Gastrocnemius medialis (tissue), 4 donors: ENCODE measurements around the gene NELFA. TPM values are rescaled to one million over a fixed set of nuclear protein-coding genes. Genes with fewer than 3 reads are reported as not detected.
"Not testable (repeated sequence)": the region's sequence is repeated elsewhere in the genome, so short reads cannot be mapped to it uniquely, and the experiment has no call there.

Source experiments
- ATAC-seq, 2 donors: fragments of 150-250 bp; one replicate each; pipeline ENCODE4 v1.9.1; 2016
- DNase-seq, 2 donors: peaks; one replicate each; pipeline ENCODE4 v3.0.0-alpha.2; 2019
- H3K27ac ChIP-seq, 4 donors: fragments of 200-600 bp; sonication (generic); 1 replicate in 1 of 4; 2 replicates in 3 of 4; pipeline ENCODE4 v1.5.1; 2016 to 2018; ENCODE audit warnings: mild to moderate bottlenecking in 2 of 4, moderate library complexity in 1 of 4
- H3K27me3 ChIP-seq, 3 donors: fragments of 200-600 bp; sonication (generic) in 2 of 3; 1 replicate in 1 of 3; 2 replicates in 2 of 3; pipeline versions ENCODE4 v1.5.1 to v1.6.0; 2016 to 2019; ENCODE audit warnings: mild to moderate bottlenecking in 1 of 3, moderate library complexity in 1 of 3
- H3K36me3 ChIP-seq, 2 donors: fragments of 200-600 bp; sonication (generic) in 1 of 2; one replicate each; pipeline ENCODE4 v1.5.1; 2017 to 2018
- H3K4me1 ChIP-seq, 2 donors: fragments of 200-600 bp; sonication (generic) in 1 of 2; one replicate each; pipeline ENCODE4 v1.5.1; 2016 to 2017; ENCODE audit warnings: mild to moderate bottlenecking in 2 of 2
- H3K4me3 ChIP-seq, 4 donors: fragments of 200-600 bp; sonication (generic) in 3 of 4; 1 replicate in 1 of 4; 2 replicates in 3 of 4; pipeline ENCODE4 v1.5.1; 2016 to 2019; ENCODE audit warnings: mild to moderate bottlenecking in 2 of 4
- H3K9me3 ChIP-seq, 3 donors: fragments of 200-600 bp; sonication (generic) in 2 of 3; 1 replicate in 1 of 3; 2 replicates in 2 of 3; pipeline ENCODE4 v1.5.1; 2016 to 2019
- POLR2A ChIP-seq, 2 donors: fragments of 450-650 bp; IDR thresholded peaks; one replicate each; pipeline ENCODE4 v1.6.1; 2017; ENCODE audit warnings: antibody characterized with exemption in 2 of 2, mild to moderate bottlenecking in 2 of 2, moderate library complexity in 2 of 2
- in situ Hi-C, 4 donors: fragments of 200-750 bp; cut with MboI; loops; one replicate each; pipeline versions ENCODE4 v1.15.0 to v1.8.0; 2017; ENCODE audit warnings: low sequenced_read_pairs in 4 of 4
- intact Hi-C: fragments of 100-400 bp; cut with DNase I; formaldehyde crosslinking; loops from one replicate; pipeline ENCODE4 v1.15.1; 2023; ENCODE audit warnings: low total_unique reads
- total RNA-seq, 4 donors: library from RNA; depleted of rRNA; stranded (reverse); fragments of >200 nt; gene quantifications; one replicate each; pipeline versions ENCODE4 v1.1.0 to v1.2.3, GENCODE V29; 2016
- TF ChIP-seq, protein P1 (sequence below), 5 experiments: fragments of 450-650 bp in 3 of 5; fragments of 200-600 bp in 2 of 5; sonication (generic) in 2 of 5; IDR thresholded peaks in 4 of 5; conservative IDR thresholded peaks in 1 of 5; 1 replicate in 4 of 5; 2 replicates in 1 of 5; pipeline ENCODE4 v1.5.1; 2016 to 2019; ENCODE audit warnings: antibody characterized with exemption in 5 of 5, mild to moderate bottlenecking in 3 of 5, moderate library complexity in 3 of 5

Gene NELFA
- total RNA-seq, 4 donors from 2014 or later = 8.1 to 21.1 (median 15.9) TPM

DNA sequence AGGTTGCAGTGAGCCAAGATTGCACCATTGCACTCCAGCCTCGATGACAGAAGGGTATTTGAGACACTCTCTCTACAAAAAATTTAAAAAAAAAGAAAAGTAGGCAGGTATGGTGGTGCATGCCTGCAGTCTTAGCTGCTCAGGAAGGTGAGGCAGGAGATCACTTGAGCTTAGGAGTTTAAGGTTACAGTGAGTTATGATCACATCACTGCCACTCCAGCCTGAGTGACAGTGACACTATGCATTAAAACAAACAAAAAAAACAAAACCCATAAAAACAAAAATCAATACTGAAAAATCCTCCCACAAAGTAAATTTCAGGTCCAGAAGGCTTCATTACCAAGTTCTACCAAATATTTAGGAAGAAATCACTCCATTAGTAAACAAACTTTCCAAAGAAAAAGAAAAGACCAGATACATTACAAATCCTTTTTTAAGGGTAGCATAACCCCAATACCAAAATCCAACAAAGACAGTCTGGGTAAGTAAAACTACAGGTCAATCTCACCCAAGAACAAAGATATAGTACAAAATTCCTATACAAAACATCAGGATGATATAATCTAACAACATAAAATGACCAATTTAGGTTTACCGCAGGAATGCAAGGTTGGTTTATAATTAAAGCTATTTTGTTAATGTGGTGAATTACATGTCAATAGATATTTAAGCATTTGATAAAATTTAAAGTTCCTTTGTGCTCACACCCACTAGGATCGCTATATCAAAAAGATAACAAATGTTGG is 11.7 kb downstream of the NELFA start:
- H3K9me3 ChIP-seq = no peaks in the 10 kb centered on the region
- in situ Hi-C loops (no loop called here), intact Hi-C loops (no loop called here)
- no peak for ATAC-seq
- no peak for DNase-seq
- H3K27ac ChIP-seq = no peak overlapping the region
- H3K27me3 ChIP-seq = no peaks in the 10 kb centered on the region
- TF ChIP-seq POLR2A (IDR thresholded peaks at IDR 0.05) = no peak
- TF ChIP-seq, protein P1, sequence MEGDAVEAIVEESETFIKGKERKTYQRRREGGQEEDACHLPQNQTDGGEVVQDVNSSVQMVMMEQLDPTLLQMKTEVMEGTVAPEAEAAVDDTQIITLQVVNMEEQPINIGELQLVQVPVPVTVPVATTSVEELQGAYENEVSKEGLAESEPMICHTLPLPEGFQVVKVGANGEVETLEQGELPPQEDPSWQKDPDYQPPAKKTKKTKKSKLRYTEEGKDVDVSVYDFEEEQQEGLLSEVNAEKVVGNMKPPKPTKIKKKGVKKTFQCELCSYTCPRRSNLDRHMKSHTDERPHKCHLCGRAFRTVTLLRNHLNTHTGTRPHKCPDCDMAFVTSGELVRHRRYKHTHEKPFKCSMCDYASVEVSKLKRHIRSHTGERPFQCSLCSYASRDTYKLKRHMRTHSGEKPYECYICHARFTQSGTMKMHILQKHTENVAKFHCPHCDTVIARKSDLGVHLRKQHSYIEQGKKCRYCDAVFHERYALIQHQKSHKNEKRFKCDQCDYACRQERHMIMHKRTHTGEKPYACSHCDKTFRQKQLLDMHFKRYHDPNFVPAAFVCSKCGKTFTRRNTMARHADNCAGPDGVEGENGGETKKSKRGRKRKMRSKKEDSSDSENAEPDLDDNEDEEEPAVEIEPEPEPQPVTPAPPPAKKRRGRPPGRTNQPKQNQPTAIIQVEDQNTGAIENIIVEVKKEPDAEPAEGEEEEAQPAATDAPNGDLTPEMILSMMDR (IDR thresholded peaks at IDR 0.05 in 4 of 5, conservative IDR thresholded peaks at IDR 0.05 in 1 of 5) = no peak
- no peak overlapping the region for H3K4me3 ChIP-seq
- peaks cover 9 to 13% of the 10 kb centered on the region in 2 donors for H3K4me1 ChIP-seq
- peaks cover 0 to 5% of the 10 kb centered on the region in 2 donors for H3K36me3 ChIP-seq

DNA sequence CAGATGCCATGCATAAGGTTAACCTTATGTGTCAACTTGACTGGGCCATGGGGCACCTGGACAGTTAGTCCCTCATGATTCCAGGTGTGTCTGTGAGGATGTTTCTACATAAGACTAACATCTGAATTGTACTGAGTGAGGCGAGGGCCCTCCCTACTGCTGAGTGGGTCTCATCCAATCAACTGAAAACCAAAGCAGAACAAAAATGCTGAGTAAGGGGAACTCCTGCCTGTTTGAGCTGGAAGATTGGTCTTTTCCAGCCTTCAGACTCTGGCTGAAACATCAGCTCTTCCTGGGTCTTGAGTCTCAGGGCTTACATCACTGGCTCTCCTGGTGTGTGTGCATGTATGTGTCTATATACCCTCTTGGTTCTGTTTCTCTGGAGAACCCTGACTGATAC is 13.8 kb downstream of the NELFA start:
- Histone ChIP-seq H3K27me3 (no peaks in the 10 kb centered on the region), H3K9me3 (no peaks in the 10 kb centered on the region), H3K4me3 (no peak overlapping the region), H3K4me1 (peaks cover 9 to 13% of the 10 kb centered on the region in 2 donors), H3K36me3 (peaks cover 0 to 2% of the 10 kb centered on the region in 2 donors), H3K27ac (no peak overlapping the region)
- in situ Hi-C loops = no loop called here
- no peak for ATAC-seq
- TF ChIP-seq POLR2A (IDR thresholded peaks at IDR 0.05) = no peak
- TF ChIP-seq, protein P1 (IDR thresholded peaks at IDR 0.05 in 4 of 5, conservative IDR thresholded peaks at IDR 0.05 in 1 of 5) = no peak
- DNase-seq = no peak
- intact Hi-C loops = no loop called here

GRCh38 chr4:1993718-1994516 is 14.9 kb downstream of the NELFA start:
- H3K9me3 ChIP-seq, in situ Hi-C loops, H3K27me3 ChIP-seq, ATAC-seq, H3K4me3 ChIP-seq, H3K27ac ChIP-seq, intact Hi-C loops, DNase-seq: not testable (repeated sequence)
- Histone ChIP-seq H3K36me3 (peaks cover 0 to 12% of the 10 kb centered on the region in 2 donors), H3K4me1 (peaks cover 9 to 10% of the 10 kb centered on the region in 2 donors)

- in situ Hi-C loops = no loop called here
- ATAC-seq (no peak), DNase-seq (no peak)
- no peak for TF ChIP-seq POLR2A (IDR thresholded peaks at IDR 0.05)
- TF ChIP-seq, protein P1 (IDR thresholded peaks at IDR 0.05 in 4 of 5, conservative IDR thresholded peaks at IDR 0.05 in 1 of 5) = no peak
- H3K36me3 ChIP-seq = peaks cover 0 to 20% of the 10 kb centered on the region in 2 donors
- intact Hi-C loops = no loop called here
- no peak overlapping the region for H3K4me3 ChIP-seq
- no peaks in the 10 kb centered on the region for H3K9me3 ChIP-seq
- H3K27ac ChIP-seq = no peak overlapping the region
- peaks cover 6 to 9% of the 10 kb centered on the region in 2 donors for H3K4me1 ChIP-seq
- no peaks in the 10 kb centered on the region for H3K27me3 ChIP-seq
These were observed 15.6 kb downstream of the NELFA start for GRCh38 chr4:1993169-1993516.
